Body of pancreas (tissue), 4 donors: Measurements from ENCODE around the gene XRN1. TPM values are rescaled to one million over a fixed set of nuclear protein-coding genes. Genes with fewer than 3 reads are reported as not detected.
A peak's percentile ranks its signal among the peaks of the same experiment; 100 is the strongest.

Experiments
- ATAC-seq: fragments of 150-250 bp; one replicate; pipeline ENCODE4 v1.9.1; 2016
- DNase-seq, 4 donors: peaks; one replicate each; pipeline ENCODE4 v3.0.0-alpha.2; 2019
- H3K27ac ChIP-seq, 4 donors: fragments of 200-600 bp; sonication (generic); 1 replicate in 3 of 4; 2 replicates in 1 of 4; pipeline versions ENCODE4 v1.5.1 to v1.6.1; 2016 to 2019; ENCODE audit warnings: mild to moderate bottlenecking in 1 of 4, mixed read lengths in 1 of 4, moderate library complexity in 1 of 4
- H3K27me3 ChIP-seq, 2 donors: fragments of 200-600 bp; sonication (generic); one replicate each; pipeline ENCODE4 v1.6.0; 2016; ENCODE audit warnings: mild to moderate bottlenecking in 1 of 2
- H3K36me3 ChIP-seq, 2 donors: fragments of 200-600 bp; sonication (generic); replicated peaks in 1 of 2; 2 replicates each; pipeline ENCODE4 v1.5.1; 2016; ENCODE audit warnings: low read depth in 2 of 2; ENCODE audit not compliant: insufficient read depth in 1 of 2
- H3K4me1 ChIP-seq: fragments of 200-600 bp; sonication (generic); one replicate; pipeline ENCODE4 v1.6.0; 2016
- H3K4me3 ChIP-seq, 2 donors: fragments of 200-600 bp; sonication (generic); 1 replicate in 1 of 2; 2 replicates in 1 of 2; pipeline ENCODE4 v1.5.1; 2016 to 2019
- H3K9me3 ChIP-seq, 3 donors: fragments of 200-600 bp; sonication (generic); 1 replicate in 2 of 3; 2 replicates in 1 of 3; pipeline ENCODE4 v1.5.1; 2016
- CTCF ChIP-seq, 7 experiments: fragments of 450-650 bp in 4 of 7; fragments of 200-600 bp in 3 of 7; sonication (generic) in 3 of 7; IDR thresholded peaks; one replicate each; pipeline ENCODE4 v1.5.1; 2016 to 2019; ENCODE audit warnings: antibody characterized with exemption in 7 of 7
- POLR2A ChIP-seq, 3 donors: fragments of 450-650 bp; IDR thresholded peaks; one replicate each; pipeline ENCODE4 v1.6.1; 2016; ENCODE audit warnings: antibody characterized with exemption in 3 of 3, mild to moderate bottlenecking in 2 of 3
- WGBS, 2 donors: methylation state at CpG; one replicate each; pipeline ENCODE4 v1.1.5; 2017; 5-methylcytosine and 5-hydroxymethylcytosine counted together
- intact Hi-C: fragments of 100-400 bp; cut with DNase I; formaldehyde crosslinking; loops from one replicate; pipeline ENCODE4 v1.15.1; 2023
- total RNA-seq, 2 donors: library from RNA; depleted of rRNA; stranded (reverse); fragments of >200 nt; gene quantifications; one replicate each; pipeline ENCODE4 v1.1.0, GENCODE V29; 2016

Gene XRN1
- total RNA-seq, 2 donors from 2014 or later, result 20.5 to 37.2 TPM

DNA sequence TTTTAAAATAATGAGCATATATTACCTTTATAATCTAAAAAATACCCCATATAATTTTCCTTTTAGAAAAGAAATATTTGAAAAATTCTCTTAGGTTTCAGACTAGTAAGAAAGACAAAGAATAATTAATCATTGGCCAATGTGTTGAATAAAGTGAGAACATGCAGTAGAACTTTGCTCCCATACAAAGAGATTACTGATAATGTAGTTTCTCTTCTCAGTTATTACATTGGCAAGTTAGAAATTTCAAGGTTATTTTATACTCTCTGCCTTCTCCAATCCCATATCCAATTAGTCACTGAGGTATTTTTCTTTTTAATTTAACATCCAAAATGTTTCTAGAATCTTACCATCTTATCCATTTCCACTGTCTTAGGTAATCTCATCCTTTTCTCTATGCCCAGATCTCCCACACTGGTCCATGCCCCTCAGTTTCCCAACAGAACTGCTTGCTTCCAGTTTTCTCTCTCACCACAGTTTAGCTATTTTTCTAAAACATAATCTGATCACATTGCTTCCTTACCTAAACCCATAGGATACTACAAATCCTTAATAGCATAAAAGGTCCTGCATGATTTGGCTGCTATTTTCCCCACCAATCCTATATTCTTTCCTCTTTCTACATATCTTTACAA lies 10.8 kb downstream of the XRN1 start:
- no peaks in the 10 kb centered on the region for H3K27me3 ChIP-seq
- ATAC-seq (no peak), DNase-seq (no peak)
- H3K4me1 ChIP-seq, result peaks cover 35% of the 10 kb centered on the region
- intact Hi-C loops, result no loop called here
- peak overlapping the region in 2 of 4 donors; percentile 7 for H3K27ac ChIP-seq
- H3K4me3 ChIP-seq, result no peak overlapping the region
- H3K36me3 ChIP-seq, result no peaks in the 10 kb centered on the region
- no peaks in the 10 kb centered on the region for H3K9me3 ChIP-seq
- no peak for TF ChIP-seq POLR2A (IDR thresholded peaks at IDR 0.05)
- TF ChIP-seq CTCF (IDR thresholded peaks at IDR 0.05), result no peak

DNA sequence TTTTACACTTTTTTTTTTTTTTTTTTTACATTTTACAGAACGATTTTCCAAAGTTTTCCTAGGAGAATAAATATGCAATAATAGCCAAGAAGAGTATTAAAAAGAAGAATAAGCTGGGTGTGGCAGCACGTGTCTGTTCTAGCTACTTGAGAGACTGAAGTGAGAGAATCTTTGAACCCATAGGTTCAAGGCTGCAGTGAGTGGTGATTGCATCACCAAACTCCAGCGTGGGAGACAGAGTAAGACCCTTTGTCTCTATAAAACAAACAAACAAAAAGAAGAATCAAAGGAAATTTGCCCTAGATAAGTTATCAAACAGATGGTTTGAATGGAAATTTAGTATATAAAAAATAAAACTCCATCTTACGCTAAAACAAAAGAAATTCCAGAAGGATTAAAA lies 13.3 kb downstream of the XRN1 start:
- no peaks in the 10 kb centered on the region for H3K27me3 ChIP-seq
- H3K9me3 ChIP-seq, result no peaks in the 10 kb centered on the region
- no peak overlapping the region for H3K27ac ChIP-seq
- no peak for ATAC-seq
- no peak for DNase-seq
- TF ChIP-seq POLR2A (IDR thresholded peaks at IDR 0.05), result no peak
- TF ChIP-seq CTCF (IDR thresholded peaks at IDR 0.05), result no peak
- intact Hi-C loops, result no loop called here
- H3K36me3 ChIP-seq, result peaks cover 0 to 3% of the 10 kb centered on the region in 2 donors
- H3K4me3 ChIP-seq, result no peak overlapping the region
- H3K4me1 ChIP-seq, result peaks cover 18% of the 10 kb centered on the region
- WGBS, 2 donors, result 79% methylated on average over 4 of the region's 4 CpGs

DNA sequence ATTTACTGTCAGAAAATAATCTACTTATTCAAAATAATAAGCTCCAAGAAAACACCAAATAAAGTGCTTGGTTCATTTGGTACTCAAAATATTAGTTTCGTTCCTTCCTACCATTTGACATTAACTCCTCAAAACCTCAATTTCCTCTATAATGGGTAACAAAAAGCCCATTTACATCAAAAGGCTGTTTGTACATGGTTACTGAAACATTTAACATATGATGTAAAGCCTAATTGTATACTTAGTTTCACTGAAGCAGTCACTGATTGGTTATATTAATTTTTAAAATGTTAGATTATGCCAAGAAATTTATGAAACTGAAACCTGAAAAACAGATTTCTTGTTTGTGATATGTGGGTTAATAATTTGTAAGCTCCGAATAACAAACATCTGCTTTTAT lies 14.7 kb downstream of the XRN1 start:
- ATAC-seq (no peak), DNase-seq (no peak)
- Histone ChIP-seq H3K36me3 (peaks cover 0 to 3% of the 10 kb centered on the region in 2 donors), H3K4me1 (peaks cover 11% of the 10 kb centered on the region), H3K27me3 (no peaks in the 10 kb centered on the region), H3K4me3 (no peak overlapping the region), H3K9me3 (no peaks in the 10 kb centered on the region), H3K27ac (no peak overlapping the region)
- 42 to 44% methylated on average over 2 of the region's 2 CpGs for WGBS, 2 donors
- TF ChIP-seq CTCF (IDR thresholded peaks at IDR 0.05) (no peak), POLR2A (IDR thresholded peaks at IDR 0.05) (no peak)
- intact Hi-C loops, result no loop called here

DNA sequence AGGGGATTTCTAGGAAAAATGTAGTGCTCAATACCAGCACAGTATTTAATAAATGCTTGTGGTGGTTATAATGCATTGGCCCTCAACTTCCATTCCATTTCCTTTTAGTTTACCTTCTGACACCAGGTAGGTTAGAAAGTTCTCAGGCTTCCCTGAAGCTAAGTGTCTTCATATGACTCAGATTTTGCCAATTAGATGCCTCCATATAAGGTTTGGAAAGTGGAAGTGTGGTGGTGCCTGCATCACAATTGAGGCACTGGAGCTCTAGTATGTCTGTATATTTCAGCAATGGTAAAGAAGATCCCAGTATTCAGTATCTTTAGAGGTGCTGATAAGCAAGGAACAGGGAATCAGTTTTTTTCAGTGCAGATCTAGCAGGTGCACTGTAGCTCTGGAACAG lies 18.3 kb downstream of the XRN1 start:
- no peak for ATAC-seq
- Histone ChIP-seq H3K36me3 (peaks cover 0 to 5% of the 10 kb centered on the region in 2 donors), H3K27ac (no peak overlapping the region), H3K4me3 (no peak overlapping the region), H3K27me3 (no peaks in the 10 kb centered on the region), H3K9me3 (no peaks in the 10 kb centered on the region), H3K4me1 (peaks cover 11% of the 10 kb centered on the region)
- TF ChIP-seq CTCF (IDR thresholded peaks at IDR 0.05), result no peak
- TF ChIP-seq POLR2A (IDR thresholded peaks at IDR 0.05), result no peak
- intact Hi-C loops, result no loop called here
- DNase-seq, result no peak

DNA sequence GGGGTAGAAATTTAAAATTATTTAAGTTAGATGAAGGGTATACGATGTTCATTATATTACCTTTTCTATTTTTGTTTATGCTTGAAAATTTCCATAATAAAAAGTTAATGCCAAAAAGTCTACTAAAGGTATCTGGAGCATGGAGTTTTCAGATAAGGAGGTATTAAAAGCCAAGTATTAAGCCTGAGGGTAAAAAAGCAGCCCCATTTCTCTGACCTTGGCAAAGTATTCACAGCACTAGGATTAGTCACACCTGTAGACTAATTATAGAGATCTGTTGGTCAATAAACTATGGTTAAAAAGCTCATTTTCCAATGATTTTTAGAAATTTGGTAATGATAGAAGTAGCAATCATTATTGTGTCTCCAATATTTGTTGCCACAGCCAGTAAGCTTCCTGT lies 23.1 kb downstream of the XRN1 start:
- 76 to 81% methylated on average over 1 of the region's 1 CpG for WGBS, 2 donors
- peaks cover 3% of the 10 kb centered on the region for H3K4me1 ChIP-seq
- DNase-seq, result no peak
- ATAC-seq, result no peak
- H3K4me3 ChIP-seq, result no peak overlapping the region
- H3K36me3 ChIP-seq, result peaks cover 0 to 12% of the 10 kb centered on the region in 2 donors
- no peaks in the 10 kb centered on the region for H3K9me3 ChIP-seq
- no peak overlapping the region for H3K27ac ChIP-seq
- intact Hi-C loops, result no loop called here
- TF ChIP-seq CTCF (IDR thresholded peaks at IDR 0.05) (no peak), POLR2A (IDR thresholded peaks at IDR 0.05) (no peak)
- no peaks in the 10 kb centered on the region for H3K27me3 ChIP-seq
